GM18499 (cell line): ENCODE measurements around the gene CDNF.
"Not testable (repeated sequence)": the region's sequence is repeated elsewhere in the genome, so short reads cannot be mapped to it uniquely, and the experiment has no call there.

Experiments used
- ATAC-seq: cut with Tn5 transposase; IDR thresholded peaks from one replicate; pipeline ENCODE4 v1.9.1; 2021; ENCODE audit warnings: moderate number of reproducible peaks; ENCODE audit not compliant: insufficient read depth, unreplicated experiment

The CDNF gene

GRCh38 chr10:14840178-14840577 lies 2.3 kb upstream of the CDNF start:
- ATAC-seq = no peak

GRCh38 chr10:14839305-14839695 lies 1.5 kb upstream of the CDNF start:
- no peak for ATAC-seq

- ATAC-seq = no peak
Observed at GRCh38 chr10:14838582-14839304, 906 bp upstream of the CDNF start.

GRCh38 chr10:14837003-14837756 lies 657 bp downstream of the CDNF start:
- ATAC-seq = no peak

- ATAC-seq = no peak
Observed at GRCh38 chr10:14836208-14836607, 1.6 kb downstream of the CDNF start.

- no peak for ATAC-seq
Observed at GRCh38 chr10:14833106-14833505, 4.7 kb downstream of the CDNF start.

- no peak for ATAC-seq
Observed at GRCh38 chr10:14826076-14826829, 11.6 kb downstream of the CDNF start.

GRCh38 chr10:14823966-14824365 lies 13.9 kb downstream of the CDNF start:
- ATAC-seq = no peak

- no peak for ATAC-seq
Observed at GRCh38 chr10:14822879-14823755, 14.7 kb downstream of the CDNF start.

GRCh38 chr10:14821635-14822375 lies 16.0 kb downstream of the CDNF start:
- ATAC-seq = no peak

- ATAC-seq = no peak
Observed at GRCh38 chr10:14820775-14821154, 17.1 kb downstream of the CDNF start.

GRCh38 chr10:14820010-14820774 lies 17.6 kb downstream of the CDNF start:
- no peak for ATAC-seq

- not testable (repeated sequence) for ATAC-seq
Observed at GRCh38 chr10:14816717-14817116, 21.1 kb downstream of the CDNF start.

GRCh38 chr10:14815681-14816080 lies 22.2 kb downstream of the CDNF start:
- ATAC-seq = no peak

GRCh38 chr10:14812271-14812670 lies 25.6 kb downstream of the CDNF start:
- ATAC-seq = no peak

GRCh38 chr10:14810969-14811953 lies 26.6 kb downstream of the CDNF start:
- ATAC-seq = no peak

GRCh38 chr10:14806318-14806717 lies 31.5 kb downstream of the CDNF start:
- no peak for ATAC-seq

GRCh38 chr10:14803827-14804226 lies 34.0 kb downstream of the CDNF start:
- ATAC-seq = no peak
